ENCODE data around the gene CARD18.
"Not testable (repeated sequence)": the region's sequence is repeated elsewhere in the genome, so short reads cannot be mapped to it uniquely, and the experiment has no call there.

Gene CARD18

GRCh38 chr11:105107226-105107825 is 32.2 kb downstream of the CARD18 start:
- H3K4me3 ChIP-seq (ENCODE audit: low read depth, low read length); H3K27me3 ChIP-seq (ENCODE audit: insufficient read depth, low read length); H3K27ac ChIP-seq (ENCODE audit: low read depth, low read length); H2AFZ ChIP-seq (ENCODE audit: low read length, unreplicated experiment); H3K36me3 ChIP-seq (ENCODE audit: insufficient read depth, low read length); H3K79me2 ChIP-seq (ENCODE audit: control insufficient read depth, insufficient read depth, low read length, unreplicated experiment): not testable (repeated sequence)
- peaks cover 11% of the 10 kb centered on the region for H3K4me1 ChIP-seq (ENCODE audit: control insufficient read depth, insufficient read depth, low read length, unreplicated experiment)

DNA sequence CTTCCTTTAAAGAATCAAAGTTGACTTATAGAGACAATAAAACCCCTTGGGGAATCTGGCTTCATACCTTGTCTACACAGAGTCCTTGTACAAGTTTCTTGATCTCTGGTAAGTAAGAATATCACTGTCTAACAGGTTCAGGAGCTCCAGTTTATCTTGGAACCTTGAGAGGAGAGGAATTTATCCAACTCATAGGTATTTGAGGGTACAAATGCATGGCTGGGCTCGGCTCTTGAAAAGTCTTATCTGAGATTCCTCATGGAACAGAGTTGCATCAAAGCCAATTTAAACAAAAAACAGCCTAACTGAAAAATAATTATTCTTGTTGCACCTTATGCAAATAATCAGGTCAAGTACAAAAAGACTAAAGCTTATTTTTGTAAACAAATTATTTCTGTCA is 33.4 kb downstream of the CARD18 start:
- no peak overlapping the region for H3K27ac ChIP-seq (ENCODE audit: low read depth, low read length)
- H3K4me1 ChIP-seq (ENCODE audit: control insufficient read depth, insufficient read depth, low read length, unreplicated experiment), result peaks cover 11% of the 10 kb centered on the region
- no peaks in the 10 kb centered on the region for H3K36me3 ChIP-seq (ENCODE audit: insufficient read depth, low read length)
- H3K4me3 ChIP-seq (ENCODE audit: low read depth, low read length), result no peak overlapping the region
- no peaks in the 10 kb centered on the region for H3K79me2 ChIP-seq (ENCODE audit: control insufficient read depth, insufficient read depth, low read length, unreplicated experiment)
- H3K27me3 ChIP-seq (ENCODE audit: insufficient read depth, low read length), result no peaks in the 10 kb centered on the region
- H2AFZ ChIP-seq (ENCODE audit: low read length, unreplicated experiment), result no peak overlapping the region

GRCh38 chr11:105104292-105104691 is 35.3 kb downstream of the CARD18 start:
- Histone ChIP-seq H3K4me1 (ENCODE audit: control insufficient read depth, insufficient read depth, low read length, unreplicated experiment) (no peaks in the 10 kb centered on the region), H3K79me2 (ENCODE audit: control insufficient read depth, insufficient read depth, low read length, unreplicated experiment) (no peaks in the 10 kb centered on the region), H3K27ac (ENCODE audit: low read depth, low read length) (no peak overlapping the region), H3K27me3 (ENCODE audit: insufficient read depth, low read length) (no peaks in the 10 kb centered on the region), H3K4me3 (ENCODE audit: low read depth, low read length) (no peak overlapping the region), H3K36me3 (ENCODE audit: insufficient read depth, low read length) (no peaks in the 10 kb centered on the region), H2AFZ (ENCODE audit: low read length, unreplicated experiment) (no peak overlapping the region)

DNA sequence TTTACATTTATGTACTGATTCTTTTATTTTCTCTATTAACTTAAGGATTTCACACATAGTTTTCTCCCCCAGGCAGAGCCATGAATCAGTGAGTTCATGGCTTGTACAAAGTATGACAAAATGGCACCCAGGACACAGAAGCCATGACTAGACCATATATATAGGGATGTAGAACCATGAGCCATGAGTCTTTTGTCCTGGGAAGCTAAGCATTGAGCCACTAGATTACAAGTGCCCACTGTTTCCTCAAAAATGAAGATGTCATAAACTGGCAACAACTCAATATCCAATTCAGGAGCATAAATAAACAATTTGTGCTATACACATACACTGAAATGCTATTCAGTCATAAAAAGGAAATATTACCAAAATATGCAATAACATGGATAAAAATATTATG is 36.2 kb downstream of the CARD18 start:
- no peak overlapping the region for H2AFZ ChIP-seq (ENCODE audit: low read length, unreplicated experiment)

GRCh38 chr11:105102079-105102581 is 37.4 kb downstream of the CARD18 start:
- H3K79me2 ChIP-seq (ENCODE audit: control insufficient read depth, insufficient read depth, low read length, unreplicated experiment); H2AFZ ChIP-seq (ENCODE audit: low read length, unreplicated experiment); H3K4me1 ChIP-seq (ENCODE audit: control insufficient read depth, insufficient read depth, low read length, unreplicated experiment); H3K36me3 ChIP-seq (ENCODE audit: insufficient read depth, low read length); H3K27ac ChIP-seq (ENCODE audit: low read depth, low read length); H3K27me3 ChIP-seq (ENCODE audit: insufficient read depth, low read length); H3K4me3 ChIP-seq (ENCODE audit: low read depth, low read length): not testable (repeated sequence)

More for the DNA sequence above, 36.2 kb downstream of the CARD18 start:
- Histone ChIP-seq H3K4me1 (ENCODE audit: control insufficient read depth, insufficient read depth, low read length, unreplicated experiment) (no peaks in the 10 kb centered on the region), H3K27me3 (ENCODE audit: insufficient read depth, low read length) (no peaks in the 10 kb centered on the region), H3K27ac (ENCODE audit: low read depth, low read length) (no peak overlapping the region), H3K4me3 (ENCODE audit: low read depth, low read length) (no peak overlapping the region), H3K79me2 (ENCODE audit: control insufficient read depth, insufficient read depth, low read length, unreplicated experiment) (no peaks in the 10 kb centered on the region), H3K36me3 (ENCODE audit: insufficient read depth, low read length) (no peaks in the 10 kb centered on the region)

DNA sequence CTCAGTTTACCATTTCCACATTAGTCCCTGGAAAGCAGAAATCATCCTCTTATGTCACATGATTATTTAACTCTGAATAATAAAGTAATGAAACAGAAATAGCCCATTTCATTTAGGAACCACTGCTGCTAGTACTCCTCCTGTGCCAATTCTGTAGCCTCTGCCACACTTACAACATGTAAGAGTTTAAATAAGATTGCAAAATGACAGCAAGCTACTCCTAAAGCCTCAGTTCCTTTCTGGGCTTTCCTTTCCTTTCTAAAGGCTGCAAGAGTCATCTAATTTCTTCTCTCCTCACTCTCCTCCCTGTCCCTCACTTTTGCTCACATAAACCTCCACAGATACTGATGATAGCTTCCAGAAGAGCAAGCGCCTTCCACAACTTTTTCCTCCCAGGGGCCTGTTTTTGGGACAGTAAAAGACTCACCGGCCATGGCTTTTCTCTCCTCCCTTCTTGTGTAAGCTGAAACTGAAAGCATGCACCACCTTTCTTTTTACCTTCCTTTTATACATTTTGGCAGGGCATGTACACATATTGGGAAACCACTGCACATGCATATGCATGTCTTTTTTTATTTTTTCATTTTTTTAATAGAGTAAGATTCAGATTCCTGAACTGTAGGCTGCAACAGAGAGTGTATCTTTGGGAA is 38.5 kb downstream of the CARD18 start:
- Histone ChIP-seq H3K4me3 (ENCODE audit: low read depth, low read length) (no peak overlapping the region), H3K4me1 (ENCODE audit: control insufficient read depth, insufficient read depth, low read length, unreplicated experiment) (no peaks in the 10 kb centered on the region), H3K79me2 (ENCODE audit: control insufficient read depth, insufficient read depth, low read length, unreplicated experiment) (no peaks in the 10 kb centered on the region), H2AFZ (ENCODE audit: low read length, unreplicated experiment) (no peak overlapping the region), H3K36me3 (ENCODE audit: insufficient read depth, low read length) (no peaks in the 10 kb centered on the region), H3K27ac (ENCODE audit: low read depth, low read length) (no peak overlapping the region), H3K27me3 (ENCODE audit: insufficient read depth, low read length) (no peaks in the 10 kb centered on the region)

DNA sequence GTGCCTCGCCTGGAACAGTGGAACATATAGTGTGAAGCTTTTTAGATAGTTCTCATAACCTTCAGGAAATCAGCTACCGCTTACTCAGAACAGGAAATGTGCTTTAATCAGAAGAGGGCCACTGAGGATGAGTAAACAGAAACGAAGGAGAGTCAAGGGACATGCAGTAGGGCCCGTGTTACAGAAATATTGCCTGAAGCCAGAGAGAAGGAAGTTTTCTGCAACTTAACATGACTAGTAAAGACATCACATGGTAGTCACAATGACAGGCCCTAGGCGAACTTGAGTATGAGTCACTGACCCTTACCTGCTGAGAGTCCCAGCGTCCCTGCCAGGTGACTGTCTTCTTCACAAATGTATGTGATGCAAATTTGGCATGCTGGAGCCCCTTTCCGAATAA is 39.4 kb downstream of the CARD18 start:
- Histone ChIP-seq H3K27ac (ENCODE audit: low read depth, low read length) (no peak overlapping the region), H3K4me3 (ENCODE audit: low read depth, low read length) (no peak overlapping the region), H3K36me3 (ENCODE audit: insufficient read depth, low read length) (no peaks in the 10 kb centered on the region), H3K4me1 (ENCODE audit: control insufficient read depth, insufficient read depth, low read length, unreplicated experiment) (no peaks in the 10 kb centered on the region), H3K79me2 (ENCODE audit: control insufficient read depth, insufficient read depth, low read length, unreplicated experiment) (no peaks in the 10 kb centered on the region), H2AFZ (ENCODE audit: low read length, unreplicated experiment) (no peak overlapping the region), H3K27me3 (ENCODE audit: insufficient read depth, low read length) (no peaks in the 10 kb centered on the region)

- H3K4me3 ChIP-seq (ENCODE audit: low read depth, low read length); H3K4me1 ChIP-seq (ENCODE audit: control insufficient read depth, insufficient read depth, low read length, unreplicated experiment); H2AFZ ChIP-seq (ENCODE audit: low read length, unreplicated experiment); H3K27ac ChIP-seq (ENCODE audit: low read depth, low read length); H3K36me3 ChIP-seq (ENCODE audit: insufficient read depth, low read length); H3K27me3 ChIP-seq (ENCODE audit: insufficient read depth, low read length); H3K79me2 ChIP-seq (ENCODE audit: control insufficient read depth, insufficient read depth, low read length, unreplicated experiment): not testable (repeated sequence)
These were observed 40.0 kb downstream of the CARD18 start for GRCh38 chr11:105099594-105099993.

GRCh38 chr11:105092256-105093239 is 47.0 kb downstream of the CARD18 start:
- Histone ChIP-seq H3K27ac (ENCODE audit: low read depth, low read length) (no peak overlapping the region), H3K36me3 (ENCODE audit: insufficient read depth, low read length) (no peaks in the 10 kb centered on the region), H3K4me1 (ENCODE audit: control insufficient read depth, insufficient read depth, low read length, unreplicated experiment) (no peaks in the 10 kb centered on the region), H3K4me3 (ENCODE audit: low read depth, low read length) (no peak overlapping the region), H2AFZ (ENCODE audit: low read length, unreplicated experiment) (no peak overlapping the region), H3K79me2 (ENCODE audit: control insufficient read depth, insufficient read depth, low read length, unreplicated experiment) (no peaks in the 10 kb centered on the region), H3K27me3 (ENCODE audit: insufficient read depth, low read length) (no peaks in the 10 kb centered on the region)

All from ACC112 (cell line).